NCI-H748 treated with DMSO at 0.1 percent for 48 hours (cell line): ENCODE data around the gene PERP.
"Not testable (repeated sequence)": the region's sequence is repeated elsewhere in the genome, so short reads cannot be mapped to it uniquely, and the experiment has no call there.

Source experiments
- DNase-seq: peaks from one replicate; lab custom pipeline; 2025; lab: John Stamatoyannopoulos, UW

PERP gene

GRCh38 chr6:138105446-138105845 is 1.8 kb downstream of the PERP start:
- DNase-seq: peak; percentile 55

DNA sequence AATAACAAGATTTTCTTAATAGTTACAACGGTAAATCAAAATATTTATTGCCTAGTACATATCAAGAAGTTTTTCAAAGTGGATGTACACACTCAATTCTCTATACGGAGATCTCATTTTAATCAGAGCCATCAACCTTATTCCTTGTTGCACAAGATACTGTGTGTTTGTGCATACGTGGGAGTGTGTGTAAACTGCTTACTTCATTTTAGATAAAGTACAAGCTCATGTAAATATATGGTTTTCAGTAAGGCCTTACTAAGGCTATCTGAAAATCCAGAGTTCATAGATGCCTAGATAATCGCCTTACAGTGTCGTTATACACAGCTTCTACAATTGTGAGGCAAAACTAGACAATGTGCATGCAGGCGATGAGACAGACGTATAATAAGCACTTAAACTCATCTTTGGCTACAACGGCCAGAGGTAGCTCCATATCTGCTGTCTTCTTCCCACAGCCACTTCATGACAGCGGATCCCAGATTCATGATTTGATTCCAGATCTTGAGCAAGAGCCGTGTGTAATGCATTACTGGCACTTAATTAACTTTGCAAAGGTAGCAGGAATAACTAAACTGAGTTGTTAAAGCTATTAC is 2.5 kb downstream of the PERP start:
- peak; percentile 27 for DNase-seq

DNA sequence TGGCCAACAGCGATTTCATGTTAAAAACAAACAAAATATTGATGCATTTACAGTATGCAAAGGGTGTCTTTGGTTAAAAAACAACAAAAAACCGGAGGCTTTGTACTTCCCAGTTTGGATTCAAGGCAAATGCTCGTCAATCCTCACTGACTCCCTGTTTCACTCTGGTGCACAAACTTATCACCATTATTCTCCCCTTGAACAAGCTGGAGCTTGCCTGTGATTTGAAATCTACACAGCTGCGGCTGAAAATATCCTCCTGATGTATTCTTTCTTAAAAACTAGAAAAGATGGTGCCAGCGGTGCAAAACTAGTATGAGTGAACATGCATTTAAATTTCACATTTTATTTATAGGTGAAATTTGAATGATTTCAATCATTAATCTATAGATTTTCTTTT is 3.3 kb downstream of the PERP start:
- DNase-seq: peak; percentile 26

- no peak for DNase-seq
These were observed 5.1 kb downstream of the PERP start for GRCh38 chr6:138101946-138102731.

DNA sequence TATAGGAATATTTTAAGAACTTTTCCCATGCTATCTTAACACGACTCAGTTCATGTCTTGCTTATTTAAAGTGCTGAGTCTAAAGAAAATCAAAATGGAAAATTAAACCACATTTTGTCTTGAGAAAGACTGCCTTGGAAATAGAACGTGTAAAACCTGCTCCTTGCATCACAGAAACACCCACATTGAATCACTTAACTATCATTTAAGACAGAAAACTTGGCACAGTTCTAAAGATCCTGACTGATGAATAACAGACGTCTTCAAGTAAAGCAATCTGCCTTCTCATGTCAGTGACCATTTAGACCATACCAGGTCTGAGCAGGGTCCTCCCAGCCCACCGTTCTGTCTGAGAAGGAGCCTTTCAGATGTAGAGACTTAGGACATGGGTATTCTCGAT is 7.4 kb downstream of the PERP start:
- DNase-seq: no peak

- no peak for DNase-seq
These were observed 8.9 kb downstream of the PERP start for GRCh38 chr6:138098306-138098705.

GRCh38 chr6:138094260-138094659 is 13.0 kb downstream of the PERP start:
- no peak for DNase-seq

DNA sequence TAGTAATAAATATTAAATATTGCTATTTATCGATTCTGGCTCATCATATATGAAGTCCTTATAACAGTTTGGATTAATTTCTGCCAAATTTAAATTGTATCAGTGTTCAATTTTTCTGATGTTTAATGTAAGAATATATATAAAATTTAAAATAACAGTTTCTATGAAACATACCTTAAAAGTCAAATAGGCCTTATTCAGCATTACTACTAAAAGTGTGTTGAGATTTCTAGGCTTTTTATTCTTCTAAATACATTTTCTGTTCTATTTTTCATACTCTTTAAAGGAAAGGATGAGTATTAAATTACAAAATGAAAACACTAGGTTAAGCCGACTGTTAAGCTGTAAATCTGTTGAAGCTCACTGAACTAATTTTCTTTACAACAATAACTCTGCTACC is 13.6 kb downstream of the PERP start:
- DNase-seq: no peak

DNA sequence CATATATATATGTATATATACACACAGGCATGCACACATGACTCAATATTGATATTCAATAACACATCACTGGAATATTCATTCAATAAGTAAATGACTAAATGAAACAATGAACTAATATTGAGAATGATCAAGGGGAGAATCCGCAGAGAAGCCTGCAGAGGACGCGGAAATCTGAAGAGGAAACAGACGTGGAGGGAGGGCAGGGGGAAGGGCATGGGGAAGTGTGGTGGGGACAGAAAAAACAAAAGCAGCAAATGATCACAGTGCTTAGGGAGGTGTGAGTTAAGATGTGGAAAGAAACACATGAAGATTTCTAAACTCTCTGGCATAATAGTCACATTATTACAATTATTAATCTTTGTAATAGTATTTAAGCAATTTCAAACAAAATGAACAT is 14.5 kb downstream of the PERP start:
- no peak for DNase-seq

DNA sequence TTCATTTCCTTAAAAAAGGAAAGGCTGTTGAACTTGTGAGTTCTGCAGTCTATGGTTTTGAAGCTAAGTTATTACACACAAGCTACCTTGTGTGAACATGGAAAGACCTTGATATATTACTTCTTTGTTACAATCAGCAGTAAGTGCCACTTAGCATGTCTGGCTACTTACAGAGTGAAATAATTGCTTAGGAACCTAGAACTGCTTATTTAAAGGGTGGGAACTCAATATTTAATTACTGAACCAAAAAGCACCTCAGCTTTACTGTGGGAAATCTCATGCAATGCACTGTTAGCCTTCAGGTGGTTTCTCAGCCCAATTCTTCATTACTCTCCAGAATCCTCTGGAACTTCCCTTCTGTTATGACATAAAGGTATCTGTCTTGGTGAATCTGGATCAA is 17.9 kb downstream of the PERP start:
- DNase-seq: peak; percentile 23

DNA sequence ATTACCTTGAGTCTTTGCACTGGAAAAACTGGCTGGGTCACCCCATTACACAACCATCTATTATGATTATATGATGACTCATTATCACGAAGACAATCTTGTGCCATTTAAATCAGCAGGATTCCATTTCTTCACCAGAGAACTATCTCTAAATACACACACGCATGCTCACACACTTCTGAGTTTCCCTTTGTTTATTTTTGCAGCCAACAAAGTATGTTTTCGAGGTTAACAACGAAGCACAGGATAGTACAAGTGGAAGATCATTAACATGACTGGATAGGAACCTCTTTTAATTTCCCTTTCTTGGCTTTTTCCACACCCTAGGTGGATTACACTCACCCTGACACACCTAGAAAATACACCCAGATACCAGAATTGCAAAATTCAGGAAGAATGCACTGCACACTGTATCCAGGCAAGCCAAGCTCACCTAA is 18.9 kb downstream of the PERP start:
- DNase-seq: peak; percentile 96

DNA sequence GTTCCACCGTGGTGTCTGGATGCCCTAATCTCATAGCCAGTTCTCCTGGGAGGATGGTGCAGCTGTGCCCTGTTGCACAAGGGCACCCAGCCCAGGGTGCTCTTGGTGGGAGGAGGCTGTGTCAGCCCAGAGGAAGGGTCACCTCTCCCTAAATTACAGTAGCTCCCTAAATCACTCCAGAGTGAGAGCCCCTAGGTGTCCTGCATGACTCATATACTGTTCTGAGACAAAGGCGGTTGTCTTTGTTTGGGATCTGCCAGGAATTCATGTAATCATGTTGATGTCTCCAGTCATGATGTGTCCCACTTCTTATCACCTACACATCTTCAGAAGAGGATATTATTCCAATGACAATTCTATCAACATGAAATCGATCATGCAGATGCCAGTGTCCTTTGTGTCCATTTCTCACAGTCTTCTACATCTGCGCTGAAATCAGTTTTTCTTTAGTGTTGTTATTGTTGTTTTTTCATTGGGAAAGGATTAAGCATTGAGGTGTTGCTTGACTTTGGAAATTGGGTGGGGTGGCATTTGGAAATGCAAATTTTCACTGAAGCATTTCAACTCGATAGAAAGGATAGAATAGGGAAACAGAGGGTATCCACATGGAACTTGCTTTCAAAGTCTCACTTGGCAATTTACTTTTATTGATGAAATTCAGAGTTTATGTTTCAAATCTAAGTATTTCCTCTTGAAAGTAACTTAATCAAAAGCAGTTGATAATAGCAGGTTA is 19.5 kb downstream of the PERP start:
- DNase-seq: peak; percentile 79

DNA sequence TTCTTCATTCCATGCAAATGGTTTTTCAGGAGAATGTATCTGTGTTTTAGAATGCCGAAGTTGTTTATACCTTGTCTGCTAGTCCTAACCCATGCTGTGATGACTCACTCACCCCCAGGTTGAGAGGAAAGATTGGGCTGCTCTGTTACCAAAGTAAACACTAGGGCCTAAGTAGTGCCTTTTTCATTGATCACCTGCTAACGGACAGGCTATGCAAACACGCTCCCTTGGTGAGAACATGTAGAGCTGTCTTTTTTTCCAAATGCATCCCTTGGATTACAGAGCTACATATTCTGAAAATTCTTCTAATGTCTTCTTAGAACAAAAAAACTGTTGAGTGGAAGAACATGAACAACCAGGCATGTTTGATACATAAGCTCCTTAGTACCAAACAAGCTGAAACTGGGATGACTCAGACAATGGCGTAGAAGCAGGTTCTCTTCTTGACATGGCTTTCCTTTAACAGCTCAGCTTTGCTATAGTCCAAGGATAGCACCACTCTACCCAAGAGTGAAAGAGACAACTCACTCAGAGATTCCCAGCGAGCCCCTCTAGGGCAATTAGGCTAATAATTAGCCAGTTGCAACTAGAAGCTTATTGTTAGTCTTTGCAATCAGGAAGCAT is 20.5 kb downstream of the PERP start:
- peak; percentile 91 for DNase-seq

GRCh38 chr6:138085839-138086222 is 21.4 kb downstream of the PERP start:
- no peak for DNase-seq

GRCh38 chr6:138084904-138085838 is 22.0 kb downstream of the PERP start:
- no peak for DNase-seq

DNA sequence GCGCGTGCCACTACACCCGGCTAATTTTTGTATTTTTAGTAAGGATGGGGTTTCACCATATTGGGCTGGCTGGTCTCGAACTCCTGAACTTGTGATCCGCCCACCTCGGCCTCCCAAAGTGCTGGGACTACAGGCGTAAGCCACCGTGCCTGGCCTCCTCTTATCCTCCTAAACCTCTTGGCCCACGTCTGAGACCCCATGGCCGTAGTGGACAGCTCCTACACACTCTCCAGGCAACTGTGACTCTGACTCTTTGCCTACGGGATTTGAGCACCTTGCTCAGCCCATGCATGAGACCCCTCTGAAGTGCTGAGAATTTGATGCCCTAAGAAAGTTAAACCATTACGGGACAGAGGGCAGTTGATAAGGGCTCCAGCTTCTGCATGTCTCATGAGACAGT is 25.0 kb downstream of the PERP start:
- DNase-seq: no peak

DNA sequence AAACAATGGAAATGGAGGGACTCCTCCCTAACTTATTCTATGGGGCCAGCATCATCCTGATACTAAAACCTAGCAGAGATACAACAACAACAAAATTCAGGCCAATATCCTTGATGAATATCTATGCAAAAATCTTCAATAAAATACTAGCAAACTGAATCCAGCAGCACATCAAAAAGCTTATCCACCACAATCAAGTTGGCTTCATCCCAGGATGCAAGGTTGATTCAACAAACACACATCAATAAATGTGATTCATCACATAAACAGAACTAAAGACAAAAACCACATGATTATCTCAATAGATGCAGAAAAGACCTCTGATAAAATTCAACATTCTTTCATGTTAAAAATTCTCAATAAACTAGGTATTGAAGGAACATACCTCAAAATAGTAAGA is 27.7 kb downstream of the PERP start:
- DNase-seq: not testable (repeated sequence)

DNA sequence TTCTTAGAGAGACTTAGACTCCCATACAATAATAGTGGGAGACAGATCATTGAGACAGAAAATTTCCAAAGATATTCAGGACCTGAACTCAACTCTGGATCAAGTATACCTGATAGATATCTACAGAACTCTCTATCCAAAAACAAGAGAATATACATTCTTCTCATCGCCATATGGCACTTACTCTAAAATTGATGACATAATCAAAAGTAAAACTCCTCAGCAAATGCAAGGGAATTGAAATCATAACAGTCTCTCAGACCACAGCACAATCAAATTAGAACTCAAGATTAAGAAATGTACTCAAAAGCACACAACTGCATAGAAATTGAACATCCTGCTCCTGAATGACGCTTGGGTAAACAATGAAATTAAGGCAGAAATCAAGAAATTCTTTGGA is 28.7 kb downstream of the PERP start:
- DNase-seq: no peak

DNA sequence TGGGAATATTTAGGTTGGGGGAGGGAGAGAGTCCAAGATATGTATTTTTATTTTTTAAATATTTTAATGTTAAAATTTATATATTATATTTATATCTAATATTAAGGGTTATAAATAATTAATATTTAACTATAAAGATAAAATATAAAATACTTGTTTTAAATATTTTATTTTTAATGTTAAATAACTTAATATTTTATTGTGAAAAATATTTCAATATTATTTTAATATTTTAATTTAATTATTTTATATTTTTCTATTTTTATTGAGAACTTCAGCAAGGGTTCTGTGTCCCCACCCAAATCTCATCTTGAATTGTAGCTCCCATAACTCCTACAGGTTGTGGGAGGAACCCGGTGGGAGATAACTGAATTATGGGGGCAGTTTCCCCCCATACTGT is 34.0 kb downstream of the PERP start:
- DNase-seq: no peak

DNA sequence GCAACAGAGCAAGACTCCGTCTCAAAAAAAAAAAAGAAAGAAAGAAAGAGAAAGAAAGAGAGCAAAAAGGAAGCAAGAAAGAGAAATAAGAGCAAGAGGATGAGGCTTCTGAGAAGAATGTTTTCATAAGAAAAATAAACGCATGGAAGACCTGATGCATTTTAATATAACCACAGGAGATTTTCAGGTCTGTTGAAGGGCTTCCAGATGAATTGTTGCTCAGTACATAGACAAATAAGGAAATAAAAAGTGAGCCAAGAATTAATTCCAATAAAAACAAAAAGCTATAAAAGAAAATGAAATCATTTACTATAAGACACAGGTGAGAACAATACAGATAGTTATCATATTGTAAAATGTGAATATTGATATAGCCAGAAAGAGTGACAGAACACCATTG is 43.5 kb downstream of the PERP start:
- DNase-seq: no peak

GRCh38 chr6:138054982-138055381 is 52.2 kb downstream of the PERP start:
- no peak for DNase-seq

DNA sequence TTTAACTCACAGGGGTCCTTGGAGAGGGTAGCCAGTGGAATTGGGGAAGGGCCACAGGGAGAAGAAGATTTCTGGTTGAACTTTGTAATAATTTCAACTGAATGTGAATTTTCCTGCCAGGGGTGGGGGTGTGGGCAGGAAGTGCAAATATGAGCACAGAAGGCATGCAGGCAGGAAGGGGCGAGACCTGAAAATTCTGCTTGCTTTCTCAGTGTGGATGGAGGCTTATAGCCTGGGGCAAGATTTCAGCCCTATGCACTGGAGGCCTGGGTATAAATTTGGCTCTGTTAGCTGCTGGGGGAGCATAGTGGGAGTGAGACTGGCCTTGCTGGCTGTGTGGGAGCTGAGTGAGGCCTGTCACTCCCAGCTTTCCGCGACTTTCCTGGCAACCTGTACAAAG is 54.4 kb downstream of the PERP start:
- DNase-seq: no peak
